Measurements from ENCODE around the gene WNT9A.
A peak's percentile ranks its signal among the peaks of the same experiment; 100 is the strongest.

GRCh38 chr1:227905573-227906487, 41.9 kb downstream of the WNT9A start:
- no peak for TF ChIP-seq ZNF221 (tag by site-specific recombination; IDR thresholded peaks at IDR 0.05; ENCODE audit: borderline replicate concordance)
- no peak for TF ChIP-seq ZNF639 (tag by site-specific recombination; IDR thresholded peaks at IDR 0.05)
- TF ChIP-seq CTCF (tag by site-specific recombination; IDR thresholded peaks at IDR 0.05): 0 out of 2 replicates have a peak, but pooled peaks have one; percentile 16
- TF ChIP-seq ZNF184 (tag by site-specific recombination; IDR thresholded peaks at IDR 0.05): no peak
- no peak for TF ChIP-seq PRDM10 (tag by site-specific recombination; IDR thresholded peaks at IDR 0.05)
- no peak for TF ChIP-seq ZNF624 (tag by site-specific recombination; IDR thresholded peaks at IDR 0.05)
- no peak for TF ChIP-seq ZNF768 (tag by site-specific recombination; IDR thresholded peaks at IDR 0.05)
- no peak for TF ChIP-seq TCF7L2 (IDR thresholded peaks at IDR 0.05; ENCODE audit: borderline replicate concordance, low read depth, low read length)
- no peak for TF ChIP-seq KLF9 (tag by site-specific recombination; IDR thresholded peaks at IDR 0.05; ENCODE audit: low read depth)
- no peak for TF ChIP-seq ZNF571 (tag by site-specific recombination; IDR thresholded peaks at IDR 0.05)
- no peak for TF ChIP-seq SP3 (tag by site-specific recombination; IDR thresholded peaks at IDR 0.05)
- no peak for TF ChIP-seq SCRT2 (tag by site-specific recombination; IDR thresholded peaks at IDR 0.05)
- TF ChIP-seq ZNF175 (tag by site-specific recombination; IDR thresholded peaks at IDR 0.05): no peak
- no peak for TF ChIP-seq PBX3 (CRISPR knock-in tag; IDR thresholded peaks at IDR 0.05)

All from HEK293 (cell line).